ENCODE results near the gene SLC30A9. TPM values are rescaled to one million over a fixed set of nuclear protein-coding genes. Genes with fewer than 3 reads are reported as not detected.

Gene SLC30A9
- 10 to 100 TPM; 18.6 to 31.2 (median 26.9) TPM for total RNA-seq
- 10 to 100 TPM in 1 of 2 donors, 1 to 10 TPM in 1; 6.2 to 15.1 TPM for polyA plus RNA-seq

- no peaks in the 10 kb centered on the region for H3K9me3 ChIP-seq
- TF ChIP-seq, protein P1, sequence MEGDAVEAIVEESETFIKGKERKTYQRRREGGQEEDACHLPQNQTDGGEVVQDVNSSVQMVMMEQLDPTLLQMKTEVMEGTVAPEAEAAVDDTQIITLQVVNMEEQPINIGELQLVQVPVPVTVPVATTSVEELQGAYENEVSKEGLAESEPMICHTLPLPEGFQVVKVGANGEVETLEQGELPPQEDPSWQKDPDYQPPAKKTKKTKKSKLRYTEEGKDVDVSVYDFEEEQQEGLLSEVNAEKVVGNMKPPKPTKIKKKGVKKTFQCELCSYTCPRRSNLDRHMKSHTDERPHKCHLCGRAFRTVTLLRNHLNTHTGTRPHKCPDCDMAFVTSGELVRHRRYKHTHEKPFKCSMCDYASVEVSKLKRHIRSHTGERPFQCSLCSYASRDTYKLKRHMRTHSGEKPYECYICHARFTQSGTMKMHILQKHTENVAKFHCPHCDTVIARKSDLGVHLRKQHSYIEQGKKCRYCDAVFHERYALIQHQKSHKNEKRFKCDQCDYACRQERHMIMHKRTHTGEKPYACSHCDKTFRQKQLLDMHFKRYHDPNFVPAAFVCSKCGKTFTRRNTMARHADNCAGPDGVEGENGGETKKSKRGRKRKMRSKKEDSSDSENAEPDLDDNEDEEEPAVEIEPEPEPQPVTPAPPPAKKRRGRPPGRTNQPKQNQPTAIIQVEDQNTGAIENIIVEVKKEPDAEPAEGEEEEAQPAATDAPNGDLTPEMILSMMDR (IDR thresholded peaks at IDR 0.05) = peak in 3 of 4 donors; percentile 14 to 34 (median 23)
- DNase-seq = peak; percentile 90 to 96 (median 93)
- no peaks in the 10 kb centered on the region for H3K36me3 ChIP-seq
- peaks cover 14 to 30% (median 23%) of the 10 kb centered on the region in 3 donors for H3K4me1 ChIP-seq
- ATAC-seq = peak; percentile 99 to 100 (median 100)
- peak; percentile 61 for FAIRE-seq
- intact Hi-C loops (cut with DNase I) = no loop called here
- WGBS, 2 donors = 1% methylated on average over 64 of the region's 64 CpGs
- H3K4me3 ChIP-seq = peak within 1 kb of the TSS; percentile 93 to 99 (median 96)
- H3K27me3 ChIP-seq = no peaks in the 10 kb centered on the region
- peak within 1 kb of the TSS; percentile 60 to 78 (median 72) for H3K27ac ChIP-seq
Observed at GRCh38 chr4:41990365-41991111, at the start of gene SLC30A9. Gene SLC30A9, plus strand, starts transcription at chr4:41990530. Its CDS starts 122 bp downstream, at chr4:41990652.

GRCh38 chr4:41940834-41941233, 49.5 kb upstream of the SLC30A9 start:
- DNase-seq (no peak), ATAC-seq (no peak), FAIRE-seq (no peak)
- H3K4me1 ChIP-seq = peaks cover 0 to 17% (median 16%) of the 10 kb centered on the region in 3 donors
- peaks cover 0 to 10% (median 0%) of the 10 kb centered on the region in 3 donors for H3K36me3 ChIP-seq
- TF ChIP-seq, protein P1 (IDR thresholded peaks at IDR 0.05) = no peak
- H3K9me3 ChIP-seq = no peaks in the 10 kb centered on the region
- no peaks in the 10 kb centered on the region for H3K27me3 ChIP-seq
- no peak overlapping the region for H3K27ac ChIP-seq
- intact Hi-C loops (cut with DNase I) = no loop called here
- no peak overlapping the region for H3K4me3 ChIP-seq

- TF ChIP-seq, protein P1 (IDR thresholded peaks at IDR 0.05) = no peak
- Histone ChIP-seq H3K4me3 (no peak overlapping the region), H3K27ac (no peak overlapping the region), H3K9me3 (no peaks in the 10 kb centered on the region), H3K36me3 (peaks cover 0 to 10% (median 0%) of the 10 kb centered on the region in 3 donors), H3K4me1 (no peaks in the 10 kb centered on the region), H3K27me3 (no peaks in the 10 kb centered on the region)
- 90 to 93% methylated on average over 2 of the region's 2 CpGs for WGBS, 2 donors
- no peak for ATAC-seq
- no peak for FAIRE-seq
- DNase-seq = no peak
- intact Hi-C loops (cut with DNase I) = no loop called here
Observed at GRCh38 chr4:41943506-41943905, 46.8 kb upstream of the SLC30A9 start.

- Histone ChIP-seq H3K36me3 (peaks cover 0 to 10% (median 0%) of the 10 kb centered on the region in 3 donors), H3K27me3 (no peaks in the 10 kb centered on the region), H3K9me3 (no peaks in the 10 kb centered on the region), H3K4me1 (no peaks in the 10 kb centered on the region), H3K4me3 (no peak overlapping the region), H3K27ac (no peak overlapping the region)
- intact Hi-C loops (cut with DNase I) = no loop called here
- DNase-seq (no peak), FAIRE-seq (no peak), ATAC-seq (no peak)
- TF ChIP-seq, protein P1 (IDR thresholded peaks at IDR 0.05) = no peak
Observed at GRCh38 chr4:41944089-41944488, 46.2 kb upstream of the SLC30A9 start.

- TF ChIP-seq, protein P1 (IDR thresholded peaks at IDR 0.05) = no peak
- intact Hi-C loops (cut with DNase I) = no loop called here
Observed at GRCh38 chr4:41949531-41949930, 40.8 kb upstream of the SLC30A9 start.

More at GRCh38 chr4:41949531-41949930, 40.8 kb upstream of the SLC30A9 start:
- Histone ChIP-seq H3K4me3 (no peak overlapping the region), H3K27me3 (no peaks in the 10 kb centered on the region), H3K9me3 (no peaks in the 10 kb centered on the region), H3K27ac (no peak overlapping the region), H3K4me1 (no peaks in the 10 kb centered on the region), H3K36me3 (peaks cover 0 to 22% (median 2%) of the 10 kb centered on the region in 3 donors)
- 80 to 84% methylated on average over 3 of the region's 3 CpGs for WGBS, 2 donors
- DNase-seq (no peak), ATAC-seq (no peak), FAIRE-seq (no peak)
